K562 (cell line): Measurements from ENCODE around the gene MBD4. TPM values are rescaled to one million over a fixed set of nuclear protein-coding genes. Genes with fewer than 3 reads are reported as not detected.
A peak's percentile ranks its signal among the peaks of the same experiment; 100 is the strongest.

Experiments used
- ASH1L ChIP-seq: fragments of 450-650 bp; IDR thresholded peaks from 2 replicates; pipeline ENCODE4 v1.6.1; 2018; ENCODE audit warnings: borderline replicate concordance, mild to moderate bottlenecking, low read depth; ENCODE audit not compliant: partially characterized antibody
- CBX3 ChIP-seq, 2 experiments: IDR thresholded peaks; 1 replicate in 1 of 2; 2 replicates in 1 of 2; pipeline ENCODE4 v1.6.1; 2012; ENCODE audit warnings: inconsistent platforms in 2 of 2, low read length in 2 of 2, borderline replicate concordance in 1 of 2, control low read depth in 1 of 2
- DIDO1 ChIP-seq: fragments of 450-650 bp; IDR thresholded peaks from 2 replicates; pipeline ENCODE4 v1.6.1; 2016; ENCODE audit warnings: low read depth, missing biosample characterization, missing genetic modification characterization
- ETV1 ChIP-seq: fragments of 450-650 bp; conservative IDR thresholded peaks from 2 replicates; pipeline ENCODE4 v1.6.1; 2016; ENCODE audit warnings: missing genetic modification characterization, control low read depth, low read depth, missing compliant biosample characterization
- HIVEP1 ChIP-seq: fragments of 250-450 bp; sonication (Bioruptor Pico); IDR thresholded peaks from 2 replicates; pipeline ENCODE4 v1.4.0; 2020; ENCODE audit warnings: mild to moderate bottlenecking
- HMG20B ChIP-seq: fragments of 250-450 bp; sonication (Bioruptor Pico); IDR thresholded peaks from 2 replicates; pipeline ENCODE4 v1.5.0; 2021; ENCODE audit warnings: mild to moderate bottlenecking
- LCOR ChIP-seq: sonication (generic); formaldehyde crosslinking; IDR thresholded peaks from 2 replicates; pipeline ENCODE4 v1.8.0; 2022; ENCODE audit warnings: mild to moderate bottlenecking, missing genetic modification reagents
- MTA2 ChIP-seq: fragments of 450-650 bp; IDR thresholded peaks from 2 replicates; pipeline ENCODE4 v1.6.1; 2016; ENCODE audit warnings: low read depth
- MXI1 ChIP-seq: IDR thresholded peaks from 2 replicates; pipeline ENCODE4 v1.6.1; 2011; ENCODE audit warnings: low read depth, mild to moderate bottlenecking, improper control_type of control experiment, low read length
- NELFE ChIP-seq: IDR thresholded peaks from 2 replicates; pipeline ENCODE4 v1.6.1; 2011; ENCODE audit warnings: mild to moderate bottlenecking; ENCODE audit not compliant: insufficient read depth, insufficient read length
- NFATC3 ChIP-seq: fragments of 450-650 bp; IDR thresholded peaks from 2 replicates; pipeline ENCODE4 v1.6.1; 2017; ENCODE audit warnings: mild to moderate bottlenecking
- NR2F6 ChIP-seq: fragments of 450-650 bp; formaldehyde crosslinking; IDR thresholded peaks from 2 replicates; pipeline ENCODE4 v1.4.0; 2020; ENCODE audit warnings: mild to moderate bottlenecking
- PHB ChIP-seq: fragments of 250-450 bp; sonication (Bioruptor Pico); IDR thresholded peaks from 2 replicates; pipeline ENCODE4 v1.5.0; 2021
- SOX6 ChIP-seq: fragments of 450-650 bp; IDR thresholded peaks from 2 replicates; pipeline ENCODE4 v1.6.1; 2014; ENCODE audit warnings: mild to moderate bottlenecking
- TBP ChIP-seq: optimal IDR thresholded peaks from 2 replicates; pipeline ENCODE3; 2011; ENCODE audit warnings: low read depth, low read length, improper control_type of control experiment
- TEAD4 ChIP-seq, 2 experiments: sonication (generic) in 1 of 2; formaldehyde crosslinking in 1 of 2; IDR thresholded peaks; 2 replicates each; pipeline versions ENCODE4 v1.6.1 to v1.8.0; 2012 to 2022; ENCODE audit warnings: borderline replicate concordance in 1 of 2, inconsistent platforms in 1 of 2, low read length in 1 of 2, mild to moderate bottlenecking in 1 of 2, missing genetic modification reagents in 1 of 2
- XRCC3 ChIP-seq: fragments of 450-650 bp; IDR thresholded peaks from 2 replicates; pipeline ENCODE4 v1.6.1; 2017; ENCODE audit warnings: mild to moderate bottlenecking, moderate library complexity
- ZBTB8A ChIP-seq: fragments of 450-650 bp; IDR thresholded peaks from 2 replicates; pipeline ENCODE4 v1.6.1; 2018; ENCODE audit warnings: mild to moderate bottlenecking, moderate library complexity; ENCODE audit not compliant: partially characterized antibody
- ZNF431 ChIP-seq: sonication (generic); formaldehyde crosslinking; IDR thresholded peaks from 2 replicates; pipeline ENCODE4 v1.8.0; 2022; ENCODE audit warnings: mild to moderate bottlenecking, missing genetic modification reagents
- ZNF668 ChIP-seq: fragments of 250-450 bp; sonication (Bioruptor Pico); IDR thresholded peaks from 2 replicates; pipeline ENCODE4 v1.8.0; 2022; ENCODE audit warnings: mild to moderate bottlenecking, inconsistent platforms
- polyA plus RNA-seq, 8 experiments: library from polyadenylated mRNA; depleted of rRNA in 4 of 8; stranded (reverse) in 5 of 8; unstranded in 3 of 8; fragments of >200 nt; fragmentation: Nextera tagmentation in 2 of 8; fragmentation: Illumina TruSeq in 1 of 8; extraction: Ambion mirVana in 2 of 8; extraction: Trizol in 1 of 8; gene quantifications; 2 replicates each; pipeline versions ENCODE4 v1.2.1 to v1.2.3, GENCODE V29; 2011 to 2014; ENCODE audit warnings: inconsistent platforms in 1 of 8, missing spikeins in 1 of 8
- total RNA-seq, 7 experiments: library from RNA; depleted of rRNA in 6 of 7; stranded (reverse); fragments of >200 nt in 6 of 7; fragmentation: Illumina TruSeq in 2 of 7; extraction: Trizol in 2 of 7; gene quantifications; 2 replicates each; pipeline versions ENCODE4 v1.2.1 to v1.2.3, GENCODE V29; 2011 to 2021; ENCODE audit warnings: low replicate concordance in 1 of 7
- TF ChIP-seq, protein P1 (sequence below): fragments of 450-650 bp; IDR thresholded peaks from 2 replicates; pipeline ENCODE4 v1.6.1; 2016; ENCODE audit warnings: missing biosample characterization, missing genetic modification characterization
- TF ChIP-seq, protein P2 (sequence below): fragments of 250-450 bp; sonication (Bioruptor Pico); IDR thresholded peaks from 2 replicates; pipeline ENCODE4 v1.5.0; 2021; ENCODE audit warnings: mild to moderate bottlenecking, borderline replicate concordance
- TF ChIP-seq, protein P3 (sequence below): fragments of 250-450 bp; sonication (Bioruptor Pico); IDR thresholded peaks from 2 replicates; pipeline ENCODE4 v1.9.0; 2021; ENCODE audit warnings: mild to moderate bottlenecking
- TF ChIP-seq, protein P4 (sequence below): sonication (generic); formaldehyde crosslinking; IDR thresholded peaks from 2 replicates; pipeline ENCODE4 v1.8.0; 2022; ENCODE audit warnings: mild to moderate bottlenecking, missing genetic modification reagents

Gene MBD4
- total and polyA plus RNA-seq, 9 of the 15 experiments (the other 6 are each of a cell fraction or from before 2014, with no cell fraction given) = 13.3 to 63.9 (median 39.0) TPM

DNA sequence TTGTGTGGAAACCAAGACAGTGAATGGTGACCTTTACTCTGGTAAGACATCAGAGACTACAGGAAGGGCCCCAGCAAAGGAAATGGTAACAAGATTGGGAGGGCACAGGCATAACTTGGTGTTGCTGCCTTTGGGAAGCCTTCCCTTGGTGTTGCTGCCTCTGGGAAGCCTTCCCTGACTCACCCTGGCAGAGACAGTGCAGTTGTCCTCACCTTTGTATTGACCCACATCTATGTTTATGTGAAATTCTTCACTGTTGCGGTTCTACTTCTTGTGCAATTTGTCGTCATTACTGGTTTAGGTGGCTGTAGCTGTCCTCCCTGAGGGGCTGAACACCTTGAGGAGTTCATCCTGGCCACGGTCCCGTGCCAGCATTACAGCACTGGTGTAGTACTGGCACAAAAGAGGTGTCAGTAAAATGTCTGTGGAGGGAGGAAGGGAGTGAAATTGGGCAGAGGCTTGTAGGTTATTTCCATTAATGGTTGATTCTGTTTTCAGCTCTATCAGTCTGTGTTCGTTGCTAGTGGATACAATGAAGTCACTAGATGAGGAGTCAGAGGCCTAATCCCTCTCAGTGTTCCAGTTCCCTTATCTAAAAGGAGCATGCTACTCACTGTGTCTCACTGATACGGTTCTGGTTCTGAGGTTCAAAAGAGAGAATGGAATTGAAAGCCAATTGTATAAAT, 21.9 kb upstream of the MBD4 start (continued):
- TF ChIP-seq DIDO1 (no peak), HIVEP1 (CRISPR knock-in tag) (no peak), HMG20B (CRISPR knock-in tag) (no peak), ZBTB8A (no peak), MXI1 (peak; percentile 92; the same call in 1 of the 2 replicates), SOX6 (peak; percentile 96), NR2F6 (CRISPR knock-in tag) (no peak), TBP (no peak), ZNF431 (no peak), CBX3 (IDR thresholded peaks at IDR 0.05; ENCODE audit: borderline replicate concordance in 1 of 2, low read length in 2 of 2) (peak in 1 of 2 experiments; percentile 52; a peak in 1 of 3 replicates), LCOR (0 out of 2 replicates have a peak, but pooled peaks have one; percentile 23), NFATC3 (no peak), XRCC3 (no peak), MTA2 (peak; percentile 96), TEAD4 (IDR thresholded peaks at IDR 0.05; ENCODE audit: low read length) (peak; percentile 98), TEAD4 (CRISPR knock-in tag; IDR thresholded peaks at IDR 0.05; ENCODE audit: borderline replicate concordance) (no peak), ASH1L (no peak), ZNF668 (CRISPR knock-in tag) (no peak), ETV1 (tag) (no peak), NELFE (no peak), PHB (CRISPR knock-in tag) (no peak)
- TF ChIP-seq, protein P1, sequence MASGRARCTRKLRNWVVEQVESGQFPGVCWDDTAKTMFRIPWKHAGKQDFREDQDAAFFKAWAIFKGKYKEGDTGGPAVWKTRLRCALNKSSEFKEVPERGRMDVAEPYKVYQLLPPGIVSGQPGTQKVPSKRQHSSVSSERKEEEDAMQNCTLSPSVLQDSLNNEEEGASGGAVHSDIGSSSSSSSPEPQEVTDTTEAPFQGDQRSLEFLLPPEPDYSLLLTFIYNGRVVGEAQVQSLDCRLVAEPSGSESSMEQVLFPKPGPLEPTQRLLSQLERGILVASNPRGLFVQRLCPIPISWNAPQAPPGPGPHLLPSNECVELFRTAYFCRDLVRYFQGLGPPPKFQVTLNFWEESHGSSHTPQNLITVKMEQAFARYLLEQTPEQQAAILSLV (tag) = no peak
- TF ChIP-seq, protein P2, sequence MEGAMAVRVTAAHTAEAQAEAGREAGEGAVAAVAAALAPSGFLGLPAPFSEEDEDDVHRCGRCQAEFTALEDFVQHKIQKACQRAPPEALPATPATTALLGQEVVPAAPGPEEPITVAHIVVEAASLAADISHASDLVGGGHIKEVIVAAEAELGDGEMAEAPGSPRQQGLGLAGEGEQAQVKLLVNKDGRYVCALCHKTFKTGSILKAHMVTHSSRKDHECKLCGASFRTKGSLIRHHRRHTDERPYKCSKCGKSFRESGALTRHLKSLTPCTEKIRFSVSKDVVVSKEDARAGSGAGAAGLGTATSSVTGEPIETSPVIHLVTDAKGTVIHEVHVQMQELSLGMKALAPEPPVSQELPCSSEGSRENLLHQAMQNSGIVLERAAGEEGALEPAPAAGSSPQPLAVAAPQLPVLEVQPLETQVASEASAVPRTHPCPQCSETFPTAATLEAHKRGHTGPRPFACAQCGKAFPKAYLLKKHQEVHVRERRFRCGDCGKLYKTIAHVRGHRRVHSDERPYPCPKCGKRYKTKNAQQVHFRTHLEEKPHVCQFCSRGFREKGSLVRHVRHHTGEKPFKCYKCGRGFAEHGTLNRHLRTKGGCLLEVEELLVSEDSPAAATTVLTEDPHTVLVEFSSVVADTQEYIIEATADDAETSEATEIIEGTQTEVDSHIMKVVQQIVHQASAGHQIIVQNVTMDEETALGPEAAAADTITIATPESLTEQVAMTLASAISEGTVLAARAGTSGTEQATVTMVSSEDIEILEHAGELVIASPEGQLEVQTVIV (CRISPR knock-in tag) = no peak
- TF ChIP-seq, protein P3, sequence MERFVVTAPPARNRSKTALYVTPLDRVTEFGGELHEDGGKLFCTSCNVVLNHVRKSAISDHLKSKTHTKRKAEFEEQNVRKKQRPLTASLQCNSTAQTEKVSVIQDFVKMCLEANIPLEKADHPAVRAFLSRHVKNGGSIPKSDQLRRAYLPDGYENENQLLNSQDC (CRISPR knock-in tag) = no peak
- TF ChIP-seq, protein P4, sequence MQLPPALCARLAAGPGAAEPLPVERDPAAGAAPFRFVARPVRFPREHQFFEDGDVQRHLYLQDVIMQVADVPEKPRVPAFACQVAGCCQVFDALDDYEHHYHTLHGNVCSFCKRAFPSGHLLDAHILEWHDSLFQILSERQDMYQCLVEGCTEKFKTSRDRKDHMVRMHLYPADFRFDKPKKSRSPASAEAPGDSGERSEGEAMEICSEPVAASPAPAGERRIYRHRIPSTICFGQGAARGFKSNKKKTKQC (CRISPR knock-in tag) = no peak
